H1 (cell line): ENCODE measurements around the gene GAS6.

Experiments used
- CBX8 ChIP-seq: fragments of 300-800, 300-1000 bp; sonication (generic); IDR thresholded peaks from 2 replicates; pipeline ENCODE4 v1.7.1; 2016; ENCODE audit warnings: low read depth, low read length, borderline replicate concordance
- EP300 ChIP-seq, 2 experiments: IDR thresholded peaks; 1 replicate in 1 of 2; 2 replicates in 1 of 2; pipeline ENCODE4 v1.6.1; 2011 to 2012; ENCODE audit warnings: low read depth in 2 of 2, low read length in 2 of 2, mild to moderate bottlenecking in 2 of 2, borderline replicate concordance in 1 of 2, inconsistent platforms in 1 of 2, moderate library complexity in 1 of 2
- RBBP5 ChIP-seq: IDR thresholded peaks from 2 replicates; pipeline ENCODE4 v1.7.1; 2012; ENCODE audit warnings: low read depth, mild to moderate bottlenecking, inconsistent platforms, low read length, moderate library complexity, borderline replicate concordance
- RNF2 ChIP-seq: fragments of 200-900, 300-1000 bp; sonication (generic); IDR thresholded peaks from 2 replicates; pipeline ENCODE4 v1.7.1; 2016; ENCODE audit warnings: borderline replicate concordance, low read depth, mild to moderate bottlenecking, antibody characterized with exemption, low read length; ENCODE audit not compliant: poor library complexity, severe bottlenecking; ENCODE audit errors: missing control alignments
- SRF ChIP-seq: IDR thresholded peaks from 2 replicates; pipeline ENCODE4 v1.6.1; 2011; ENCODE audit warnings: mild to moderate bottlenecking, low read depth, low read length, moderate library complexity
- TF ChIP-seq, protein P1 (sequence below), 3 experiments: IDR thresholded peaks; 1 replicate in 2 of 3; 2 replicates in 1 of 3; pipeline versions ENCODE4 v1.5.1 to v1.6.1; 2011; ENCODE audit warnings: low read length in 3 of 3, mild to moderate bottlenecking in 3 of 3, inconsistent platforms in 2 of 3, low read depth in 1 of 3, moderate library complexity in 1 of 3; ENCODE audit not compliant: insufficient read depth in 1 of 3; ENCODE audit errors: control extremely low read depth in 1 of 3

DNA sequence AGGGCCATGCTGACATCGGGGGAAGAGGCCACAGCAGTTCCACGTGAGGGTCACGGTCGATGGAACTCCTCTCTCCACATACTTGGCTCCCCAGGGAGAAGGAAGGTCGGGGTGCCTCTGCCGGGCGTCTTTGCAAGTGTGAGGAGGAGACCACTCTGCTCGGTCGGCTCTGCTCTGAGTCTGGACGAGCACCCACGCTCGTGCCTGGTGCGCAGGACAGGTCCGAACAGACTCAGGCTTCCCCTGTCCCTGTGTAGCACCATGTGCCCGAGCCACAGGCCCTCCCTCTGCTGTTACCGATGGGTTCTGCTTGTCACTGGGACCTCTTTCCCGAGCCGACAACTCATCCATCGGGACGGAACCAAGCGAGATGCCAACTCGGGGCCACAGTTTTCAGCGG is 69.8 kb downstream of the GAS6 start:
- TF ChIP-seq, protein P1, sequence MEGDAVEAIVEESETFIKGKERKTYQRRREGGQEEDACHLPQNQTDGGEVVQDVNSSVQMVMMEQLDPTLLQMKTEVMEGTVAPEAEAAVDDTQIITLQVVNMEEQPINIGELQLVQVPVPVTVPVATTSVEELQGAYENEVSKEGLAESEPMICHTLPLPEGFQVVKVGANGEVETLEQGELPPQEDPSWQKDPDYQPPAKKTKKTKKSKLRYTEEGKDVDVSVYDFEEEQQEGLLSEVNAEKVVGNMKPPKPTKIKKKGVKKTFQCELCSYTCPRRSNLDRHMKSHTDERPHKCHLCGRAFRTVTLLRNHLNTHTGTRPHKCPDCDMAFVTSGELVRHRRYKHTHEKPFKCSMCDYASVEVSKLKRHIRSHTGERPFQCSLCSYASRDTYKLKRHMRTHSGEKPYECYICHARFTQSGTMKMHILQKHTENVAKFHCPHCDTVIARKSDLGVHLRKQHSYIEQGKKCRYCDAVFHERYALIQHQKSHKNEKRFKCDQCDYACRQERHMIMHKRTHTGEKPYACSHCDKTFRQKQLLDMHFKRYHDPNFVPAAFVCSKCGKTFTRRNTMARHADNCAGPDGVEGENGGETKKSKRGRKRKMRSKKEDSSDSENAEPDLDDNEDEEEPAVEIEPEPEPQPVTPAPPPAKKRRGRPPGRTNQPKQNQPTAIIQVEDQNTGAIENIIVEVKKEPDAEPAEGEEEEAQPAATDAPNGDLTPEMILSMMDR (IDR thresholded peaks at IDR 0.05; ENCODE audit: control extremely low read depth in 1 of 3, insufficient read depth in 1 of 3, low read depth in 1 of 3, low read length in 3 of 3), result no peak
- TF ChIP-seq EP300 (IDR thresholded peaks at IDR 0.05; ENCODE audit: borderline replicate concordance in 1 of 2, low read depth in 2 of 2, low read length in 2 of 2), result no peak
- no peak for TF ChIP-seq SRF
- no peak for TF ChIP-seq CBX8
- no peak for TF ChIP-seq RBBP5
- TF ChIP-seq RNF2, result no peak
